Transverse colon (tissue), 4 donors: ENCODE measurements around the gene AHDC1. TPM values are rescaled to one million over a fixed set of nuclear protein-coding genes. Genes with fewer than 3 reads are reported as not detected.

Experiments used
- DNase-seq: peaks from one replicate; pipeline ENCODE4 v3.0.0-alpha.2; 2019
- H3K27ac ChIP-seq, 4 donors: fragments of 200-600 bp; sonication (generic); 2 replicates each; pipeline ENCODE4 v1.5.1; 2016 to 2018; ENCODE audit warnings: inconsistent platforms in 4 of 4
- H3K27me3 ChIP-seq: fragments of 200-600 bp; sonication (generic); 2 replicates; pipeline ENCODE4 v1.5.1; 2017; ENCODE audit warnings: inconsistent platforms
- H3K36me3 ChIP-seq, 4 donors: fragments of 200-600 bp; sonication (generic); 2 replicates each; pipeline ENCODE4 v1.5.1; 2017 to 2019; ENCODE audit warnings: inconsistent platforms in 4 of 4
- H3K4me1 ChIP-seq, 4 donors: fragments of 200-600 bp; sonication (generic); 2 replicates each; pipeline ENCODE4 v1.5.1; 2017 to 2020; ENCODE audit warnings: inconsistent platforms in 4 of 4
- H3K4me3 ChIP-seq, 4 donors: fragments of 200-600 bp; sonication (generic); 1 replicate in 1 of 4; 2 replicates in 3 of 4; pipeline versions ENCODE4 v1.5.1 to v1.6.1; 2017 to 2019; ENCODE audit warnings: inconsistent platforms in 4 of 4
- H3K9me3 ChIP-seq, 2 donors: fragments of 200-600 bp; sonication (generic); 2 replicates each; pipeline ENCODE4 v1.5.1; 2017 to 2019; ENCODE audit warnings: inconsistent platforms in 2 of 2
- EP300 ChIP-seq: sonication (generic); formaldehyde crosslinking; IDR thresholded peaks from one replicate; pipeline ENCODE4 v1.6.1; 2017; ENCODE audit warnings: antibody characterized with exemption, low read depth
- POLR2A ChIP-seq: fragments of 450-650 bp; IDR thresholded peaks from one replicate; pipeline ENCODE4 v1.6.1; 2016; ENCODE audit warnings: antibody characterized with exemption, mild to moderate bottlenecking, moderate library complexity
- POLR2AphosphoS5 ChIP-seq, 3 donors: sonication (generic); formaldehyde crosslinking; IDR thresholded peaks; one replicate each; pipeline ENCODE4 v1.6.1; 2016; ENCODE audit warnings: antibody characterized with exemption in 3 of 3
- WGBS, 2 donors: methylation state at CpG; one replicate each; pipeline ENCODE4 v1.1.5; 2018; ENCODE audit warnings: low coverage in 1 of 2; 5-methylcytosine and 5-hydroxymethylcytosine counted together
- in situ Hi-C, 4 donors: fragments of 200-750 bp; cut with MboI; loops; one replicate each; pipeline versions ENCODE4 v1.15.0 to v1.15.1; 2017; ENCODE audit warnings: low sequenced_read_pairs in 3 of 4, low pct_ligation_motif_present in 1 of 4, low pct_unique_long_range_greater_than_20kb in 1 of 4
- intact Hi-C: fragments of 100-400 bp; cut with DNase I; formaldehyde crosslinking; loops from one replicate; pipeline ENCODE4 v1.15.1; 2023; ENCODE audit warnings: low total_unique reads
- total RNA-seq, 4 donors: library from RNA; depleted of rRNA; stranded (reverse); fragments of >200 nt; gene quantifications; one replicate each; pipeline ENCODE4 v1.1.0, GENCODE V29; 2016
- TF ChIP-seq, protein P1 (sequence below), 5 experiments: fragments of 200-600 bp in 3 of 5; fragments of 450-650 bp in 2 of 5; sonication (generic) in 3 of 5; IDR thresholded peaks; 1 replicate in 2 of 5; 2 replicates in 3 of 5; pipeline ENCODE4 v1.5.1; 2016 to 2017; ENCODE audit warnings: antibody characterized with exemption in 5 of 5, inconsistent platforms in 3 of 5, mild to moderate bottlenecking in 2 of 5, moderate library complexity in 1 of 5

Gene AHDC1
- total RNA-seq, 4 donors from 2014 or later, result 11.7 to 34.4 (median 21.3) TPM

DNA sequence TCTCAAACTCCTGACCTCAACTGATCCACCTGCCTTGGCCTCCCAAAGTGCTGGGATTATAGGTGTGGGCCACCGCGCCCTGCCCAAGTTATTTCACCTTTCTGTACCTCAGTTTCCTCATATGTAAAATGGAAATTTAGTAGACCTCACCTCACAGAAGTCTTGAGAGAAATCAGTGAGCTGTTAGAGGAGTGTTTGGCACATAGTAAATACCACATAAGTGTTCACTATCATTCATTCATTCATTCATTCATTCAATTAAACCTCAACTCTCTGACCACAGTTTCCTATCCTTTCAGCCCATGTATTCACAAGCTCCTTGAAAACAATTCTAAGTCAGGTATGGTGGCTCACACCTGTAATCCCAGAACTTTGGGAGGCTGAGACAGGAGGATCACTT lies 34.9 kb upstream of the AHDC1 start:
- 93% methylated on average over 2 of the region's 2 CpGs; no CpG with 5 or more reads in 1 of the 2 donors for WGBS, 2 donors
- TF ChIP-seq EP300, result no peak
- TF ChIP-seq, protein P1, sequence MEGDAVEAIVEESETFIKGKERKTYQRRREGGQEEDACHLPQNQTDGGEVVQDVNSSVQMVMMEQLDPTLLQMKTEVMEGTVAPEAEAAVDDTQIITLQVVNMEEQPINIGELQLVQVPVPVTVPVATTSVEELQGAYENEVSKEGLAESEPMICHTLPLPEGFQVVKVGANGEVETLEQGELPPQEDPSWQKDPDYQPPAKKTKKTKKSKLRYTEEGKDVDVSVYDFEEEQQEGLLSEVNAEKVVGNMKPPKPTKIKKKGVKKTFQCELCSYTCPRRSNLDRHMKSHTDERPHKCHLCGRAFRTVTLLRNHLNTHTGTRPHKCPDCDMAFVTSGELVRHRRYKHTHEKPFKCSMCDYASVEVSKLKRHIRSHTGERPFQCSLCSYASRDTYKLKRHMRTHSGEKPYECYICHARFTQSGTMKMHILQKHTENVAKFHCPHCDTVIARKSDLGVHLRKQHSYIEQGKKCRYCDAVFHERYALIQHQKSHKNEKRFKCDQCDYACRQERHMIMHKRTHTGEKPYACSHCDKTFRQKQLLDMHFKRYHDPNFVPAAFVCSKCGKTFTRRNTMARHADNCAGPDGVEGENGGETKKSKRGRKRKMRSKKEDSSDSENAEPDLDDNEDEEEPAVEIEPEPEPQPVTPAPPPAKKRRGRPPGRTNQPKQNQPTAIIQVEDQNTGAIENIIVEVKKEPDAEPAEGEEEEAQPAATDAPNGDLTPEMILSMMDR (IDR thresholded peaks at IDR 0.05), result no peak
- TF ChIP-seq POLR2AphosphoS5 (IDR thresholded peaks at IDR 0.05), result no peak
- no peak for TF ChIP-seq POLR2A
- no peak for DNase-seq
- in situ Hi-C loops (no loop called here), intact Hi-C loops (no loop called here)
- Histone ChIP-seq H3K27ac (no peak overlapping the region), H3K27me3 (peaks cover 21% of the 10 kb centered on the region), H3K9me3 (no peaks in the 10 kb centered on the region), H3K4me3 (no peak overlapping the region), H3K36me3 (no peaks in the 10 kb centered on the region), H3K4me1 (peaks cover 0 to 12% (median 12%) of the 10 kb centered on the region in 4 donors)

DNA sequence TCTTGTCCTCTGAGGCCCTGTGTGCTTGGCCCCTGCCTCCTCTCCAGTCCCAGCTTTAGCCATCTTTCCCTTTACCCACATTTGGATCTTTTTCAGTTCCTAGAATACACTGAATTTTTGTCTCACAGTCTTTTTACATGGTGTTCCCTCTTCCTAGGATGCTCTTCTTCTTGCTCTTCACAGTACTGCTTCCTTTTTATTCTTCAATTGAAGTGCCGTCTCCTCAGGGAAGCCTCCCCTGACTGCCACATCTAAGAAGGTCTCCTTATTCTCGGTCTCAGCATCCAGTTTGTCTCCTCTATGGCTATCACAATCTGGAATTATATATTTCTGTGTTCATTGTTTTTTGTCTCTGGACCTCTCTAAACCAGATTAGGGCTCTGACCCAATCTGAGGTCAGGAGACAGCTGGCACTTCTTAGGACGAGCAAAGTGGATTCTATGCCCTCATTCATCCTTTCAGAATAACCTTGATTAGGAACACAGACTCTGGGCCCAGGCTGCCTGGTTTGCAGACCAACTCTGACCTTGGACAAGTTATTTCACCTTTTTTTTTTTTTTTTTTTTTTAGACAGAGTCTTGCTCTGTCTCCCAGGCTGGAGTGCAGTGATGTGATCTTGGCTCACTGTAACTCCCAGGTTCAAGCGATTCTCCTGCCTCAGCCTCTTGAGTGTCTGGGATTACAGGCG lies 34.2 kb upstream of the AHDC1 start:
- intact Hi-C loops, result no loop called here
- H3K9me3 ChIP-seq, result no peaks in the 10 kb centered on the region
- no peak overlapping the region for H3K4me3 ChIP-seq
- 73 to 81% methylated on average over 3 to 5 of the region's 5 CpGs for WGBS, 2 donors
- no peak overlapping the region for H3K27ac ChIP-seq
- no peak for DNase-seq
- no peaks in the 10 kb centered on the region for H3K36me3 ChIP-seq
- H3K27me3 ChIP-seq, result peaks cover 27% of the 10 kb centered on the region
- in situ Hi-C loops, result no loop called here
- TF ChIP-seq POLR2AphosphoS5 (IDR thresholded peaks at IDR 0.05) (no peak), POLR2A (no peak)
- peaks cover 0 to 18% (median 14%) of the 10 kb centered on the region in 4 donors for H3K4me1 ChIP-seq

DNA sequence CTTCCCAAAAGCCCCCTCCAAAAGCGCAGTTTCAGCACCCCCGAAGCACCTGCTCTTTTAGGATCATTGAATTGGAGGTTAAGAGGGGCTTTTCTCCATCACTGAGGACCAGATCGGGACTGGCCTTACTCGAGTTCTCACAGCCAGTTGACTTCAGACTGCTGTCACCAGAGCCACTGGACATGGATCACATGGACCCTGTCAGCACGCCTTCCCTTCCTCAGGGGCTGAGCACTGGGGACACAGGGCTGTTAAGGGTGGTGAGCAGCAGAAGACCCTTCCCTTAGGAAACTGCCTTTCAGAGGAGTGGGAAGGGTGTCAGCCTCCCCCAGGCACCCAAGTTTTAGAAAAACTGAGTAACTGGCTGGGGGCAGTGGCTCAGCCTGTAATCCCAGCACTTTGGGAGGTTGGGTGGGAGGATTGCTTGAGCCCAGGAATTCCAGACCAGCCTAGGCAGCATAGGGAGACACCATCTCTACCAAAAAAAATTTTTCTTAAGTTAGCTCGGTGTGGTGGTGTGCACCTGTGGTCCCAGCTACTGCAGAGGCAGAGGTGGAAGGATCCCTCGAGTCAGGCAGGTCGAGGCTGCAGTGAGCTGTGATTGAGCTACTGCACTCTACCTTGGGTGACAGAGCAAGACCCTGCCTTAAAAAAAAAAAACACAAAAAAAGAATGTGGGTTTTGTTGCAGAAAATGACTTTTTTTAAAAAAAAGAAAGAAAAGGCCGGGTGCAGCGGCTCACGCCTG lies 31.6 kb upstream of the AHDC1 start:
- H3K27me3 ChIP-seq, result peaks cover 31% of the 10 kb centered on the region
- intact Hi-C loops, result no loop called here
- no peaks in the 10 kb centered on the region for H3K36me3 ChIP-seq
- 84 to 96% methylated on average over 4 to 11 of the region's 11 CpGs for WGBS, 2 donors
- H3K9me3 ChIP-seq, result no peaks in the 10 kb centered on the region
- DNase-seq, result no peak
- TF ChIP-seq, protein P1 (IDR thresholded peaks at IDR 0.05), result no peak
- TF ChIP-seq POLR2AphosphoS5 (IDR thresholded peaks at IDR 0.05), result no peak
- no peak for TF ChIP-seq POLR2A
- TF ChIP-seq EP300, result no peak
- H3K27ac ChIP-seq, result peak overlapping the region in 3 of 4 donors; percentile 35 to 61 (median 60)
- H3K4me3 ChIP-seq, result no peak overlapping the region
- in situ Hi-C loops, result no loop called here
- H3K4me1 ChIP-seq, result peaks cover 0 to 28% (median 19%) of the 10 kb centered on the region in 4 donors

DNA sequence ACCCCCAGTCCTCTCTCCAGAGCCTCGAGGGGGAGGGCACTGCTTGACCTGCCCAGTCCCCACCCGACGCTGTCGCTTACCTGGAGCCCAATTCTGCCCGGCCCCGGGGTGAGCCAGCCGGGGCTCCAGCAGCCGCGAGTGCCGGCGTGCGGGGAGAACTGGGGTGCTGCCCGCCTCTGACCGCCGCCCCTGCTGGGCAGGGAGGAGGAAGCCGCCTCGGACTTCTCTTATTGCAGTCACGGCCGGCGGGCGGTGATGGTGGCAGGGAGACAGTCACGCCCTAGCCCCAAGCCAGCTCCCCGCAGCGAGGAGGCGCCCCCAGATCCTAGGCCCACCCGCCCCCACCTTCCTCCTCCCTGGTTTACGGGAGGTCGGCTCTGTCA lies 31.0 kb upstream of the AHDC1 start, which contains the start of gene FGR:
Gene FGR, minus strand, starts transcription at position 201 of the 383 bp plus-strand sequence. CDS start 11,269 bp downstream, outside the sequence.
- intact Hi-C loops, result no loop called here
- in situ Hi-C loops, result no loop called here
- TF ChIP-seq POLR2AphosphoS5 (IDR thresholded peaks at IDR 0.05) (no peak), EP300 (no peak), POLR2A (no peak)
- TF ChIP-seq, protein P1 (IDR thresholded peaks at IDR 0.05), result no peak
- no peak for DNase-seq
- peak within 1 kb of the TSS; percentile 4 to 51 (median 30) for H3K4me3 ChIP-seq
- H3K9me3 ChIP-seq, result no peaks in the 10 kb centered on the region
- peak within 1 kb of the TSS; percentile 35 to 69 (median 60) for H3K27ac ChIP-seq
- peaks cover 31% of the 10 kb centered on the region for H3K27me3 ChIP-seq
- H3K36me3 ChIP-seq, result no peaks in the 10 kb centered on the region
- WGBS, 2 donors, result 47% methylated on average over 16 of the region's 28 CpGs; no CpG with 5 or more reads in 1 of the 2 donors
- peaks cover 0 to 31% (median 19%) of the 10 kb centered on the region in 4 donors for H3K4me1 ChIP-seq
